ENCODE measurements around the gene GPC6.

Gene GPC6

DNA sequence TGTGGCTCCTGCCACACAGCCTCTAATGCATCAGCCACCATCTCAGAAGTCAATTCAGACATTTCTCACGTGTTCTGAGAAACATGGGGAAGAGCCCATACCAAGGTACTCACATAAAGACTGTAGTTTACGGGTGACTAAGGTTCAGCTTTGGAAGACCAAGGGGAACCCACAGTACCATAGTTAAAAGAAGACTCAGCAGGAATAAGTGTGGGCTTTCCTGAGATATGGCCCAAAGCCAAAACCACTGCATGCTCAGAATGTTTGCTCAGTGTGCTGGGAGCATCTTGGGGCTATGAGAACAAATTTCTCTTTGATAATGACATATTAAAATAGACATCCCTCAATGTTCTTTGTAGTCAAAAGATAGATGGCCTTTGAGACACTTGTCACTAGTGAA is 969.1 kb downstream of the GPC6 start:
- TF ChIP-seq GATA2 (IDR thresholded peaks at IDR 0.05; ENCODE audit: low read depth, low read length) (no peak), GATA3 (IDR thresholded peaks at IDR 0.05; ENCODE audit: low read depth, low read length) (no peak)

GRCh38 chr13:94196413-94196812 is 969.8 kb downstream of the GPC6 start:
- no peak for TF ChIP-seq GATA2 (IDR thresholded peaks at IDR 0.05; ENCODE audit: low read depth, low read length)
- no peak for TF ChIP-seq GATA3 (IDR thresholded peaks at IDR 0.05; ENCODE audit: low read depth, low read length)

GRCh38 chr13:94198681-94199080 is 972.1 kb downstream of the GPC6 start:
- TF ChIP-seq GATA2 (IDR thresholded peaks at IDR 0.05; ENCODE audit: low read depth, low read length): peak; percentile 42; the same call in 1 of the 2 replicates
- no peak for TF ChIP-seq GATA3 (IDR thresholded peaks at IDR 0.05; ENCODE audit: low read depth, low read length)

DNA sequence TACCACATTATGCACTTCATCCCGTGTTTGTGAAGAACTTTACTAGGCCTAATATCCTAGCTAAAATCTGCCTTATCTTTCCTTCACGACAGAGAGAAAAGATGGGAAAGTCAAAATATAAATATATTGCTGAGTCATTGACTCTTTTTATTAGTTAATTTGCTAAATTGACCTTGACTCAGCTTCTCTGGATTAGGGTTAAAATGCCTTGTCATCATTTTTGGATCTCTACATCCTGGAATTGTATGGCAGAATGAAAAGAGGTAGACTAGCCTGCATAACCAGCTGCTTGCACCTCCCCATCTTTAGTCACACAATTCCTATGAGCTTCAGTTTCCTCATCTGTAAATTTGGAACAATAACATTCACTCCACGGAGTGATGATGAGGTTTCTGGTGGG is 972.5 kb downstream of the GPC6 start:
- no peak for TF ChIP-seq GATA3 (IDR thresholded peaks at IDR 0.05; ENCODE audit: low read depth, low read length)
- TF ChIP-seq GATA2 (IDR thresholded peaks at IDR 0.05; ENCODE audit: low read depth, low read length): no peak

- TF ChIP-seq GATA3 (IDR thresholded peaks at IDR 0.05; ENCODE audit: low read depth, low read length) (peak; percentile 51; the same call in 1 of the 2 replicates), GATA2 (IDR thresholded peaks at IDR 0.05; ENCODE audit: low read depth, low read length) (peak; percentile 79)
These were observed 974.4 kb downstream of the GPC6 start for GRCh38 chr13:94201022-94201421.

- TF ChIP-seq GATA2 (IDR thresholded peaks at IDR 0.05; ENCODE audit: low read depth, low read length) (no peak), GATA3 (IDR thresholded peaks at IDR 0.05; ENCODE audit: low read depth, low read length) (no peak)
These were observed 977.6 kb downstream of the GPC6 start for GRCh38 chr13:94204163-94204562.

GRCh38 chr13:94204946-94205345 is 978.3 kb downstream of the GPC6 start:
- TF ChIP-seq GATA3 (IDR thresholded peaks at IDR 0.05; ENCODE audit: low read depth, low read length) (no peak; the same call in 1 of the 2 replicates), GATA2 (IDR thresholded peaks at IDR 0.05; ENCODE audit: low read depth, low read length) (no peak)

GRCh38 chr13:94205896-94206295 is 979.3 kb downstream of the GPC6 start:
- TF ChIP-seq GATA3 (IDR thresholded peaks at IDR 0.05; ENCODE audit: low read depth, low read length): no peak
- no peak for TF ChIP-seq GATA2 (IDR thresholded peaks at IDR 0.05; ENCODE audit: low read depth, low read length)

GRCh38 chr13:94209117-94209516 is 982.5 kb downstream of the GPC6 start:
- TF ChIP-seq GATA3 (IDR thresholded peaks at IDR 0.05; ENCODE audit: low read depth, low read length) (no peak), GATA2 (IDR thresholded peaks at IDR 0.05; ENCODE audit: low read depth, low read length) (no peak)

GRCh38 chr13:94210816-94211215 is 984.2 kb downstream of the GPC6 start:
- TF ChIP-seq GATA3 (IDR thresholded peaks at IDR 0.05; ENCODE audit: low read depth, low read length) (no peak), GATA2 (IDR thresholded peaks at IDR 0.05; ENCODE audit: low read depth, low read length) (no peak)

DNA sequence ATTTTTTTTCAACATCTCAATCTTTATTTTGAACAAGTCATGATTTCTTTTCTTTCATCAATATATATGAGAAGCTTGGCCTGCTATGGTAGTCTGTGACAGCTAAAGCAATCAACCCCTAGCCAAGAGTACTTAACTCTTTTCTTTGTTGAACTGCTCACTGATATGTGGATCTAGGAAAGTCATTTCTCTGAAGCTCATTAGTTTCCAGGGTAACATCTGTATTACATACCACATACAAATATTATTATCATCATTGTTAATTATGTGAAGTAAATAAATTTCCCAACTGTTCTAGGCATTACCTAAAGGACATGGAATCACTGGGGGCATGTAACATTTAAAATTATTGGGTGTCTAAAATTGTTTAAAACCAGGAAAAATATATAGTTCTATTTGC is 985.6 kb downstream of the GPC6 start:
- no peak for TF ChIP-seq GATA2 (IDR thresholded peaks at IDR 0.05; ENCODE audit: low read depth, low read length)
- TF ChIP-seq GATA3 (IDR thresholded peaks at IDR 0.05; ENCODE audit: low read depth, low read length): no peak

DNA sequence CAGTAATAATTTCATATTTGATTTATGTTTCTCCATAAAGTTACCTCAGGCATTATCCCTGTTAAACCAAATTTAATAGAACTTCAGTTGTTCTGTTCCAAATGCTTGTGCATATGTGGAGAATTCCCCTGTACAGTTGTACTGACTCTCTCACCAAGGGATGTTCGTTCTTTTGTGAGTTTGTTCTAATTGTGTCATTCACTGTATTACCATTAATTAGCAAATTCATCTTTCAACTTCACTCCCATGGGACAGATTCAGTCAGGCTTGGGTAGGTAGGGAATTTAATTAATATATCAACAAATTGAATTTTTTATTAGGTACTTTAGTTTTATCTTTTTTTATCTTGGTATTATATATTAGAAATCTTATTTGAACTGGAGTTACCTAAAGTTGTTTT is 987.5 kb downstream of the GPC6 start:
- no peak for TF ChIP-seq GATA3 (IDR thresholded peaks at IDR 0.05; ENCODE audit: low read depth, low read length)
- TF ChIP-seq GATA2 (IDR thresholded peaks at IDR 0.05; ENCODE audit: low read depth, low read length): no peak

DNA sequence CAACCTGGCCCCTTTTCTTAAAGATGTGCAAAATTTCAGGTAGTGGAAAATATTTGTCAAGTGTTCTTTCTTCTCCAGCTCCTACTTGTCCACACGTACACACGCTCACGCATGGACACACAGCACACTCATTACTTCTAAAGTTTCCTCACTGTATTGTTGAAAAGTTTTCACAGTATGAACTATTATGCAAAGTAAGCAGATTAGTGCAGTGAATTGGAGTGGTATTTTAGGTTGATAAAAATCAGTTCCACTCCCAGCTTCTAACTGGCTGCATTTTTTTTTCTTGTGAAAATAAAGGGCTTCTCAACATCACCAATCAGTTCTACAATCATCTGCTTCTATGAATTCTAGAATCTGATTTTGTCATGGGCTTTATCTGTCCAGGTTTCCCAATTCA is 988.4 kb downstream of the GPC6 start:
- no peak for TF ChIP-seq GATA2 (IDR thresholded peaks at IDR 0.05; ENCODE audit: low read depth, low read length)
- TF ChIP-seq GATA3 (IDR thresholded peaks at IDR 0.05; ENCODE audit: low read depth, low read length): no peak

DNA sequence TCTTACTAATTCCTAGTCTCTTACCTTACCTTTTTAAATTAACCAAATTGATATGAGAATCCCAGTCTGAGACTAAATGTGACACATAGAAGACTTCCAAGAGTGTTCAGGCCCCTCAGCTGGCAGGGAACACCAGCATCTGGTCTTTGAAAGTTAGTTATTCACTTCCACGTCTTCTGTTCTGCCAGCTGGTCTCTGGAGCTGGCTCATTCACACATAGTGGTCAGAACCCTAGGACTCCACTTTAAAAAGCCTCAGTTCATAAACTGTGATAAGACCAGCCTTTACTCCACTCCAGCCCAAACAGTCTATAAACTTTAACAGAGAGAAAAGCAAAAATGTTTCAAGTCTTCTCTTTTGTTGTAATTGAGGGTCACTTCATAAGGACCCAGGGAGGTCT is 989.9 kb downstream of the GPC6 start:
- TF ChIP-seq GATA3 (IDR thresholded peaks at IDR 0.05; ENCODE audit: low read depth, low read length) (no peak), GATA2 (IDR thresholded peaks at IDR 0.05; ENCODE audit: low read depth, low read length) (no peak)

- no peak for TF ChIP-seq GATA3 (IDR thresholded peaks at IDR 0.05; ENCODE audit: low read depth, low read length)
- TF ChIP-seq GATA2 (IDR thresholded peaks at IDR 0.05; ENCODE audit: low read depth, low read length): no peak
These were observed 990.8 kb downstream of the GPC6 start for GRCh38 chr13:94217370-94217769.

DNA sequence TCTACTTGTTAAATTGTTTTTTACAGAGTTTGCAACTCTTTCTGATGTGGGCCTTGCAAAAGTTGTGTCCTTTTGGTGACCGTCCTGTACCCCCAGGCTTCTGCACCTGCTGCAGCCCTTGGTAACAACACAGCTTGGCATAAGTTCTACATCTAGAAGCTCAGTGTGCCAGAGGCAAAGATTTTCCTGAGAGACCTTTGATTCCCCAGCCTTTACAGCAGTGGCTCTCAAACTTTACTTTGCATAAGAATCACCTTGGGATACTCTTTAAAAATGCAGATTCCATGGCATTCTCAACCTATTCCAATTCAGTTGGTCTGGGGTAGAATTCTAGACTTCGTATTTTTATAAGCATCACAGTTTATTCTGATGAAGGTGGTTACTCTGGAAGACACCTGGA is 991.9 kb downstream of the GPC6 start:
- no peak for TF ChIP-seq GATA2 (IDR thresholded peaks at IDR 0.05; ENCODE audit: low read depth, low read length)
- no peak for TF ChIP-seq GATA3 (IDR thresholded peaks at IDR 0.05; ENCODE audit: low read depth, low read length)

All from SH-SY5Y (cell line).